Activated CD4-positive, alpha-beta T cell treated with anti-CD3 and anti-CD28 coated beads for 36 hours (primary cell): ENCODE results near the gene LRWD1. TPM values are rescaled to one million over a fixed set of nuclear protein-coding genes. Genes with fewer than 3 reads are reported as not detected.
"Not testable (repeated sequence)": the region's sequence is repeated elsewhere in the genome, so short reads cannot be mapped to it uniquely, and the experiment has no call there.

Experiments used
- ATAC-seq: fragments of 200-7000 bp; cut with Tn5 transposase; one replicate; pipeline ENCODE4 v1.10.0; 2021; ENCODE audit warnings: mild to moderate bottlenecking, moderate library complexity
- CTCF ChIA-PET: fragments of 350-600 bp; sonication (Branson Sonifier 250); formaldehyde crosslinking; loops from one replicate; lab custom pipeline; 2021; ENCODE audit warnings: antibody characterized with exemption; lab: Charles Lee
- POLR2A ChIA-PET: fragments of 350-600 bp; sonication (Branson Sonifier 250); formaldehyde crosslinking; loops from one replicate; lab custom pipeline; 2021; ENCODE audit warnings: antibody characterized with exemption, inconsistent platforms; lab: Charles Lee
- DNase-seq: peaks from one replicate; pipeline ENCODE4 v3.0.0-alpha.2; 2020
- H3K27ac Mint-ChIP-seq: one replicate; pipeline ENCODE4 v1.8.0; 2021; ENCODE audit warnings: mixed read lengths
- H3K27me3 Mint-ChIP-seq: one replicate; pipeline ENCODE4 v1.8.0; 2021; ENCODE audit warnings: mixed read lengths
- H3K36me3 Mint-ChIP-seq: one replicate; pipeline ENCODE4 v1.8.0; 2021; ENCODE audit warnings: low read depth, mixed read lengths
- H3K4me1 Mint-ChIP-seq: one replicate; pipeline ENCODE4 v1.8.0; 2021; ENCODE audit warnings: mixed read lengths
- H3K4me3 Mint-ChIP-seq: one replicate; pipeline ENCODE4 v1.8.0; 2021; ENCODE audit warnings: mild to moderate bottlenecking, moderate library complexity, mixed read lengths
- H3K9me3 Mint-ChIP-seq: one replicate; pipeline ENCODE4 v1.8.0; 2021; ENCODE audit warnings: low read depth, mixed read lengths
- intact Hi-C, 2 experiments: fragments of 100-400 bp; cut with DNase I in 1 of 2; cut with micrococcal nuclease in 1 of 2; formaldehyde crosslinking; loops; one replicate each; pipeline versions ENCODE4 v1.14.2 to v1.15.1; 2022 to 2024; cut with DNase I, micrococcal nuclease
- total RNA-seq, 2 experiments: library from RNA; stranded (reverse); gene quantifications; one replicate each; pipeline ENCODE4 v1.2.3, GENCODE V29; 2021

LRWD1 gene
- total RNA-seq, 2 experiments from 2014 or later = 13.6 to 14.4 TPM

DNA sequence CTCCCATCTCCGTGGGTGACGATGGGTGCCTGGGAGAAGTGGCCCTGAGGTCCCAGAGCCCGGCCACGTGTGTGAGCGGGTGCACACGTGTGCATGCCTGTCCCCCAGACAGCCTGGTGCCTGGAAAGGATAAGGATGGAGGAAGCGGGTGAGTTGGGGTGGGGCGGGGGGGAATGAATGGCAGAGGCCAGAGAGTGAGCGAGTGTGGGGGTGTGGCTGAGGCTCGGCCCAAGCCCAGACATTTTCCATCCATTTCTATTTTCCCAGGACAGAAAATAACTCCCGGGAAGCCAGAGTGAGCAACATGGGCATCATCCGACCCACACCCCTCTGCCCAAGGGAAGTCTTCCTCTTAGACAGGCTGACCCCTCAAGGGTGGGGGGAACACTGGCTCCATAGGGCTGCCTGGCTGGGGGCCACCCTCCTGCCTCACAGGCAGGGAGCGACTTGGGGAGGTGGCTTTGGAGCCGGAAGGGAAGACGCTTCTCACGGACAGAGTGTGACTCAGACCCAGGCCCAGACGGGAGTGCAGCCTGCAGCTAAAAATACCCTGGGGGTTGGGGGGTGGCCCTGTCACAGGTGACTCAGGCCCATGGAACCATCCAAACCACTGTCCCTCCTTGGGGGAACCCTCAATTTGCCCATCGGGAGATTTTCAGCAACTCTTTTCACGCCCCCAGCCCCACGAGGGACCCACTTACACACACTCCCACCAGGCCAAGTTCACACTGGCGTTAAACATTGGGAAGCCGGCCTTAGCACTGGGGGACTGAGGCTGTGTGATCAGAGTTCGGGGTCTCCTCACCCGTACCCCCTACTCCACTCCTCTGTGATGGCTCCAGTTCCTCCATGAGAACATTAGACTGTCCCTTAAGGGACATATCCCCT lies 40.8 kb downstream of the LRWD1 start:
- POLR2A ChIA-PET, DNase-seq, H3K27ac Mint-ChIP-seq, H3K9me3 Mint-ChIP-seq, H3K27me3 Mint-ChIP-seq, intact Hi-C loops, CTCF ChIA-PET, H3K4me3 Mint-ChIP-seq, H3K36me3 Mint-ChIP-seq, H3K4me1 Mint-ChIP-seq, ATAC-seq: not testable (repeated sequence)

DNA sequence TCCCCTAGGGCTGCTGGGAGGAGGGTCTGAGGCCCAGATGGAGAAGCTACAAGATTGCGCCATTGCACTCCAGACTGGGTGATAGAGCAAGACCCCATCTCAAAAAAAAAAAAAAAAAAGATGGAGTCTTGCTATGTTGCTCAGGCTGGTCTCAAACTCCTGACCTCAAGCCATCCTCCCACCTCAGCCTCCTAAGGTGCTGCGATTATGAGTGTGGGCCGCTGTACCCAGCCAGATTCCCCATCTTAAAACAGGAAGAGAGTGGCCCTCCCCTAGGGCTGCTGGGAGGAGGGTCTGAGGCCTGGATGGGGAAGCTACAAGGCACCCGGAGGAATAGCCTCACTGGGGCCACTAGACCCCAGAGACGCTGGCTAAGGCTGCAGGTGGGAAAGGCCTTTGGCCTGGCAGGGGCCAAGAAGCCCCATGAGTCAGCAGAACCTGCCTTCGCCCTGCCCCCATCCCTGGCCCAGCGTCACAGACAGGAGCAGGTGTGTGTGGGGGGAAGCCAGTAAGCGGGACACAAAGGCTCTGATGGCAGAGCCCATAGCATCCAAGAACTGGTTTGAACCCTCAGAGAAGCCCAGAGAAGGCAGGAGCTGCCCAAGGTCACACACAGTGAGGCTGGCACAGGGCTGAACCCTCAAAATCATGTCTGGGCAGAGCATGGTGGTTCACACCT lies 42.8 kb downstream of the LRWD1 start:
- ATAC-seq, H3K4me3 Mint-ChIP-seq, H3K36me3 Mint-ChIP-seq, H3K9me3 Mint-ChIP-seq, H3K27ac Mint-ChIP-seq, H3K4me1 Mint-ChIP-seq, intact Hi-C loops, H3K27me3 Mint-ChIP-seq, CTCF ChIA-PET, DNase-seq, POLR2A ChIA-PET: not testable (repeated sequence)

GRCh38 chr7:102510575-102510974 lies 45.8 kb downstream of the LRWD1 start:
- H3K36me3 Mint-ChIP-seq, H3K9me3 Mint-ChIP-seq, H3K4me1 Mint-ChIP-seq, H3K27me3 Mint-ChIP-seq, CTCF ChIA-PET, POLR2A ChIA-PET, DNase-seq, H3K27ac Mint-ChIP-seq, intact Hi-C loops, H3K4me3 Mint-ChIP-seq, ATAC-seq: not testable (repeated sequence)

DNA sequence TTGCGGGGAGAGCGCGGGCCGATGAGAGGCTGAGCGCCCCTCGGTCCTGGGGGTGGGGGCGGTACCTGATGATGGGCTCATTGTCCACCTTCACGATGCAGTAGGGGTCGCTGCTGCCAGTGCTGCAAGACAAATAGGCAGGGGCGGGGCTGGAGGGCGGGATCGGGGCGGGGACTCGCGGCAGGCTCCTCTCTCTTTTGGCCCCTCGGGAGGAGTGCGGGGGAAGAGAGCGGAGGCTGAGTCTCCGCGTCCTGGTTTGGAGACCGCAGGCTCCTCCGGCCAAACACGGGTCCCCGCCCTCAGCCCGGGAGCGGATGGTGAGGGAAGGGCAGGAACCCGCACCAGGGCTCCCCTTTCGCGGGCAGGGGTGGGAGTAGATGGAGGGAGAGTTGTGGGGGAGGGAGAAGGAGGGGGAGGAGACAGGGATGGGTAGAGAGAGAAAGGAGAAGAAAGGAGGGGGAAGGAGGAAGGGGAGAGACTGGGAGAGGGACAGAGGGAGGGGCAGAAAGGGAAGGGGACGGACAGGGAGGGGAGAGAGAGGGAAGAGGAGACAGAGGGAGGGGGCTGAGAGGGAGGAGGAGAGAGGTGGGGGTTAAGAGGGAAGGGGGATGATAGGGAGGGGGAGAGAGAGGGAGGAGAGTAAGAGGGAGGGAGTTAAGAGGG lies 47.2 kb downstream of the LRWD1 start:
- POLR2A ChIA-PET, H3K4me3 Mint-ChIP-seq, intact Hi-C loops, H3K27me3 Mint-ChIP-seq, H3K4me1 Mint-ChIP-seq, H3K27ac Mint-ChIP-seq, DNase-seq, H3K9me3 Mint-ChIP-seq, H3K36me3 Mint-ChIP-seq, CTCF ChIA-PET: not testable (repeated sequence)
- peak; percentile 78 for ATAC-seq

GRCh38 chr7:102512642-102513221 lies 47.9 kb downstream of the LRWD1 start:
- H3K4me3 Mint-ChIP-seq, H3K27me3 Mint-ChIP-seq, H3K4me1 Mint-ChIP-seq, H3K36me3 Mint-ChIP-seq, intact Hi-C loops, ATAC-seq, H3K27ac Mint-ChIP-seq, POLR2A ChIA-PET, H3K9me3 Mint-ChIP-seq, CTCF ChIA-PET: not testable (repeated sequence)
- DNase-seq = peak; percentile 18

GRCh38 chr7:102514881-102515721 lies 50.3 kb downstream of the LRWD1 start:
- CTCF ChIA-PET, H3K9me3 Mint-ChIP-seq, H3K36me3 Mint-ChIP-seq, H3K4me1 Mint-ChIP-seq, H3K27ac Mint-ChIP-seq, POLR2A ChIA-PET, H3K4me3 Mint-ChIP-seq, H3K27me3 Mint-ChIP-seq, intact Hi-C loops: not testable (repeated sequence)
- DNase-seq (peak; percentile 20), ATAC-seq (peak; percentile 3)

- intact Hi-C loops, DNase-seq, POLR2A ChIA-PET, H3K27me3 Mint-ChIP-seq, H3K4me1 Mint-ChIP-seq, H3K9me3 Mint-ChIP-seq, H3K36me3 Mint-ChIP-seq, CTCF ChIA-PET, H3K4me3 Mint-ChIP-seq, H3K27ac Mint-ChIP-seq, ATAC-seq: not testable (repeated sequence)
Observed at GRCh38 chr7:102515889-102516288, 51.1 kb downstream of the LRWD1 start.

DNA sequence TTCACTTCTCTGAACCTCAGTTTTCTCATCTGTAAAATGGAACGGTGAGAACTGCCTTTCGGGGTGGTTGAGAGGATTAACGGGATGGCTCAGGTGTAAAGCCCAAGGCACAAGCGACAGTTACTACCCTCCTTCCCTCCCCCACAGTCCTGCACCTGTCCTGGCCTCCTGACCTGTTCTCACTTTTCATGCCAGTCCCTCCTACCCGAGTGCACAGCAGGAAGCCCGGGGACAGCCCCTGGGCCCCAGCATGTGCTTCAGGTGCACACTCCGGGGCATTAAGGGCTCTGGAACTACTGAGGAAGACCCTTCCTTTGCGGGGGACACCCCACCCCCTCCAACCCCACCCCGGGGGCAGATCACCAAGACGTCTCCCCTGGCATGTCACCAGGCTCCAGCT lies 52.2 kb downstream of the LRWD1 start:
- H3K36me3 Mint-ChIP-seq, DNase-seq, H3K4me1 Mint-ChIP-seq, H3K4me3 Mint-ChIP-seq, H3K27ac Mint-ChIP-seq, POLR2A ChIA-PET, CTCF ChIA-PET, H3K9me3 Mint-ChIP-seq, intact Hi-C loops, H3K27me3 Mint-ChIP-seq: not testable (repeated sequence)
- ATAC-seq = peak; percentile 37

DNA sequence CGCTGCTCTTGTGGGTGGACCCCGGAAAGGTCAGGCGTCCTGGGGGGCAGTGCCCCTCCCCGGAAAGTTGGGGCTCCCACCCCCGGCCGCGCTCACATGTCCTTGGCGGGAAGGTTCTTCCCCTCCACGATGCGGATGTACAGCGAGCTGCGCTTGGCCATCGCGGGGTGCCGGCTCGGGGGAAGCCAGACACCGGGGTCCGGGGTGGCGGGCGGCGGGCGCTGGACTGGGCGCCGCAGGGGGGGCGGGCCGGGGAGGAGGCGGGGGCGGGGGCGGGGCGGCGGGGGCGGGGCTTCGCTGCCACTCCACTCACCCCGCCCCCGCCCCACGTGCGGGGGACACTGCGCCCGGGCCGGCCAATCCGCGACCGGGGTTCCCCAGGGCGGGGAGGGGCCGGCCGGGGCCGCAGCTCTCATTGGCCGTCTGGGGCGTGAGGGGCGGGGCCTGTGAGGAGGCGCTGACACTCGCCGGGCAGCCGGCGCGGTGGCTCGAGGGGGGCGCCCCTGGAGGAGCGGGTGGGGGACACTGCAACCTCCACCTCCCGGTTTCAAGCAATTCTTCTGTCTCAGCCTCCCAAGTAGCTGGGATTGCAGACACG lies 52.9 kb downstream of the LRWD1 start, which contains the start of gene RASA4B:
RASA4B (minus strand) TSS at position 228 of the 598 bp plus-strand sequence; CDS start at position 161, 67 bp downstream.
- intact Hi-C loops, POLR2A ChIA-PET, H3K4me1 Mint-ChIP-seq, H3K9me3 Mint-ChIP-seq, H3K27ac Mint-ChIP-seq, CTCF ChIA-PET, H3K36me3 Mint-ChIP-seq, H3K4me3 Mint-ChIP-seq, H3K27me3 Mint-ChIP-seq: not testable (repeated sequence)
- peak; percentile 51 for DNase-seq
- peak; percentile 96 for ATAC-seq

DNA sequence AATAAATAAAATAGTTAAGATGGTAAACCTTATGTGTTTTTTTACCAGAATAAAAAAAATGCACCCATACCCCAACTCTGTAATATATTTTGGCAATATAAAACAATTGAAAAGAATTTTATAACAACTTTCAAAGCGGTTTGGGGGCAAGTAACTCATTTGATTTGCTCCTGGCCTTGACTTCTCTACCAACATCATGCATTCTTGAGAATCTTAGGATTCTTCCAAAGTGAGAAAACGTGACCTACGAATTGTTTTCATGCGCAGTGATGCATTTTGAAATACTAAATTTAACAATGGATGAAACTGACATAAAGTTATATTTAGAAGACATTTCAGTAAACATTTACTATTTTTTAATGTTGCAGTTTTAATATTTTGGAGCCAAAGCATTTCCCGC lies 56.0 kb downstream of the LRWD1 start:
- CTCF ChIA-PET, H3K27me3 Mint-ChIP-seq, DNase-seq: not testable (repeated sequence)

More for the DNA sequence above, 56.0 kb downstream of the LRWD1 start:
- H3K27ac Mint-ChIP-seq, intact Hi-C loops, ATAC-seq, H3K4me1 Mint-ChIP-seq, H3K9me3 Mint-ChIP-seq, H3K36me3 Mint-ChIP-seq, H3K4me3 Mint-ChIP-seq, POLR2A ChIA-PET: not testable (repeated sequence)
